Kidney (tissue), 14 donors: ENCODE data around the gene KCNJ9. TPM values are rescaled to one million over a fixed set of nuclear protein-coding genes. Genes with fewer than 3 reads are reported as not detected.

Source experiments
- DNase-seq, 5 donors: peaks; one replicate each; pipeline ENCODE4 v3.0.0-alpha.2; 2013 to 2020
- FAIRE-seq: peaks from 2 replicates; lab custom pipeline; 2012; peaks lifted over from hg19 to GRCh38; lab: Jason Lieb, UNC
- H3K27ac ChIP-seq, 2 donors: one replicate each; pipeline ENCODE4 v1.7.0; 2013; ENCODE audit warnings: low read depth in 2 of 2, low read length in 2 of 2, inconsistent platforms in 1 of 2
- H3K27me3 ChIP-seq: one replicate; pipeline ENCODE4 v1.7.1; 2013; ENCODE audit warnings: low read length, inconsistent platforms; ENCODE audit not compliant: control insufficient read depth, insufficient read depth
- H3K36me3 ChIP-seq, 3 donors: one replicate each; pipeline versions ENCODE4 v1.7.0 to v1.7.1; 2013; ENCODE audit warnings: low read length in 3 of 3, control low read depth in 1 of 3, inconsistent platforms in 1 of 3; ENCODE audit not compliant: insufficient read depth in 3 of 3, control insufficient read depth in 2 of 3
- H3K4me1 ChIP-seq, 3 donors: one replicate each; pipeline versions ENCODE4 v1.7.0 to v1.7.1; 2013; ENCODE audit warnings: low read length in 3 of 3, inconsistent platforms in 1 of 3, low read depth in 1 of 3; ENCODE audit not compliant: control insufficient read depth in 2 of 3, insufficient read depth in 2 of 3
- H3K4me3 ChIP-seq, 3 donors: one replicate each; pipeline versions ENCODE4 v1.7.0 to v1.8.1; 2013; ENCODE audit warnings: low read length in 3 of 3, control low read depth in 1 of 3, inconsistent platforms in 1 of 3
- H3K9ac ChIP-seq, 3 donors: one replicate each; pipeline versions ENCODE4 v1.7.0 to v1.7.1; 2013; ENCODE audit warnings: low read length in 3 of 3, control low read depth in 1 of 3, inconsistent platforms in 1 of 3
- H3K9me3 ChIP-seq, 3 donors: one replicate each; pipeline versions ENCODE4 v1.7.0 to v1.7.1; 2013; ENCODE audit warnings: low read length in 3 of 3, control low read depth in 1 of 3, inconsistent platforms in 1 of 3; ENCODE audit not compliant: control insufficient read depth in 2 of 3, insufficient read depth in 1 of 3
- CTCF ChIP-seq: IDR thresholded peaks from 3 replicates; pipeline ENCODE4 v1.5.1; 2012; ENCODE audit warnings: mild to moderate bottlenecking, moderate library complexity, borderline replicate concordance; ENCODE audit not compliant: insufficient read depth; ENCODE audit errors: extremely low read depth
- intact Hi-C: fragments of 100-400 bp; cut with DNase I; formaldehyde crosslinking; loops from one replicate; pipeline ENCODE4 v1.11.1; 2022
- polyA plus RNA-seq: library from polyadenylated mRNA; stranded (reverse); fragments of 350-450 nt; fragmentation: Illumina TruSeq; extraction: RNeasy Lipid Tissue Mini Kit (QIAGEN cat#74804); gene quantifications from one replicate; pipeline ENCODE4 v1.2.3, GENCODE V29; 2014; ENCODE audit warnings: low read depth, low replicate concordance; ENCODE audit not compliant: insufficient read depth
- total RNA-seq: library from RNA; stranded (reverse); fragmentation: NEBNext Ultra II Directional; extraction: Animal tissue kit (Norgen Biotek cat#: 25700); gene quantifications from one replicate; pipeline ENCODE4 v1.2.1, GENCODE V29; 2021
- donor health status: control.
- donor health status: control.
- donor health status: control.
- donor health status: control.
- donor health status: control.
- donor health status: DM: yes; HTN: yes; CAD: no.
- donor health status: Normal renal cell carcinoma (clear cell type).

The KCNJ9 gene
- total and polyA plus RNA-seq, 2 donors from 2014 or later = 0.09 TPM; not detected in 1

GRCh38 chr1:160092366-160093068 is 11.2 kb downstream of the KCNJ9 start:
- no peak for TF ChIP-seq CTCF
- no peaks in the 10 kb centered on the region for H3K9me3 ChIP-seq
- H3K4me3 ChIP-seq = no peak overlapping the region
- no peak overlapping the region for H3K27ac ChIP-seq
- H3K36me3 ChIP-seq = peaks cover 0 to 19% (median 3%) of the 10 kb centered on the region in 3 donors
- intact Hi-C loops = no loop called here
- H3K27me3 ChIP-seq = no peaks in the 10 kb centered on the region
- peaks cover 0 to 21% (median 15%) of the 10 kb centered on the region in 3 donors for H3K4me1 ChIP-seq
- DNase-seq (peak in 1 of 5 donors; percentile 26), FAIRE-seq (no peak)
- H3K9ac ChIP-seq = no peak overlapping the region

GRCh38 chr1:160093069-160093395 is 11.7 kb downstream of the KCNJ9 start:
- no peak for FAIRE-seq

GRCh38 chr1:160093624-160094290 is 12.4 kb downstream of the KCNJ9 start:
- intact Hi-C loops = no loop called here
- DNase-seq = peak in 3 of 5 donors; percentile 16 to 49 (median 40)
- no peak for TF ChIP-seq CTCF
- H3K9me3 ChIP-seq = no peaks in the 10 kb centered on the region
- FAIRE-seq = no peak
- H3K36me3 ChIP-seq = peaks cover 0 to 15% (median 3%) of the 10 kb centered on the region in 3 donors
- H3K27ac ChIP-seq = no peak overlapping the region
- H3K9ac ChIP-seq = no peak overlapping the region
- H3K4me3 ChIP-seq = no peak overlapping the region
- peaks cover 0 to 24% (median 15%) of the 10 kb centered on the region in 3 donors for H3K4me1 ChIP-seq
- no peaks in the 10 kb centered on the region for H3K27me3 ChIP-seq

More at GRCh38 chr1:160093069-160093395, 11.7 kb downstream of the KCNJ9 start:
- no peak overlapping the region for H3K4me3 ChIP-seq
- no peak overlapping the region for H3K27ac ChIP-seq
- no peaks in the 10 kb centered on the region for H3K9me3 ChIP-seq
- intact Hi-C loops = no loop called here
- TF ChIP-seq CTCF = no peak
- H3K36me3 ChIP-seq = peaks cover 0 to 19% (median 3%) of the 10 kb centered on the region in 3 donors
- H3K27me3 ChIP-seq = no peaks in the 10 kb centered on the region
- peak in 1 of 5 donors; percentile 35 for DNase-seq
- no peak overlapping the region for H3K9ac ChIP-seq
- peaks cover 0 to 24% (median 15%) of the 10 kb centered on the region in 3 donors for H3K4me1 ChIP-seq
